Measurements from ENCODE around the gene KCNC2. TPM values are rescaled to one million over a fixed set of nuclear protein-coding genes. Genes with fewer than 3 reads are reported as not detected.

KCNC2 gene
- total and polyA plus RNA-seq, 2 donors (not counting 3 experiments of a cell fraction or from before 2014, with no cell fraction given) = not detected

DNA sequence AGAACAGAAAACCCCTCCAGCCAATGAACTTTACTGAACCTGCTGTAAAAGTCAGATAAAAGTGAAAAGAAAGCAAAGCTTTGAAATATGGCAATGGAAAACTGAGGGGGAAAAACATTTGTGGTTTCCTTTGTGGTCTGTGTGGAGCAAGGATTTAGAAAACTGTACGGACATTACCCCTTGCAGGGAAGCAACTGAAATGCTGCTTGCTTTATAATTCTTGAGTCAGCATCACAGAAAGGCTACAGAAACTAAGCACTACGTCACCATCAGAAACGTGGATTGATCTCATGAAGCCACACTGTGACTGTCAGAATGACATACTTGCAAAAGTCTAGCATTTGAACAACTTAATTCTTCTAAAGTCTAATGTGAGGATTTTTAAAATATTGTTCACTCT, 2.4 kb upstream of the KCNC2 start:
- no peak for FAIRE-seq
- TF ChIP-seq, protein P1, sequence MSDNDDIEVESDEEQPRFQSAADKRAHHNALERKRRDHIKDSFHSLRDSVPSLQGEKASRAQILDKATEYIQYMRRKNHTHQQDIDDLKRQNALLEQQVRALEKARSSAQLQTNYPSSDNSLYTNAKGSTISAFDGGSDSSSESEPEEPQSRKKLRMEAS (IDR thresholded peaks at IDR 0.05; ENCODE audit: insufficient read depth, insufficient read length) = no peak
- TF ChIP-seq JUN (IDR thresholded peaks at IDR 0.05; ENCODE audit: borderline replicate concordance, insufficient read depth, insufficient read length, low read depth) (no peak), POLR2AphosphoS5 (IDR thresholded peaks at IDR 0.05; ENCODE audit: insufficient read depth, low read depth, low read length) (no peak), POLR2A (IDR thresholded peaks at IDR 0.05; ENCODE audit: low read depth, low read length) (no peak), MYC (IDR thresholded peaks at IDR 0.05; ENCODE audit: low read depth, low read length) (no peak), GATA2 (IDR thresholded peaks at IDR 0.05; ENCODE audit: insufficient read depth, insufficient read length, low read depth, low read length) (no peak), EZH2 (IDR thresholded peaks at IDR 0.05; ENCODE audit: borderline replicate concordance, low read depth, low read length, severe bottlenecking) (no peak), FOS (IDR thresholded peaks at IDR 0.05; ENCODE audit: borderline replicate concordance, insufficient read depth, low read length) (no peak)
- TF ChIP-seq, protein P2, sequence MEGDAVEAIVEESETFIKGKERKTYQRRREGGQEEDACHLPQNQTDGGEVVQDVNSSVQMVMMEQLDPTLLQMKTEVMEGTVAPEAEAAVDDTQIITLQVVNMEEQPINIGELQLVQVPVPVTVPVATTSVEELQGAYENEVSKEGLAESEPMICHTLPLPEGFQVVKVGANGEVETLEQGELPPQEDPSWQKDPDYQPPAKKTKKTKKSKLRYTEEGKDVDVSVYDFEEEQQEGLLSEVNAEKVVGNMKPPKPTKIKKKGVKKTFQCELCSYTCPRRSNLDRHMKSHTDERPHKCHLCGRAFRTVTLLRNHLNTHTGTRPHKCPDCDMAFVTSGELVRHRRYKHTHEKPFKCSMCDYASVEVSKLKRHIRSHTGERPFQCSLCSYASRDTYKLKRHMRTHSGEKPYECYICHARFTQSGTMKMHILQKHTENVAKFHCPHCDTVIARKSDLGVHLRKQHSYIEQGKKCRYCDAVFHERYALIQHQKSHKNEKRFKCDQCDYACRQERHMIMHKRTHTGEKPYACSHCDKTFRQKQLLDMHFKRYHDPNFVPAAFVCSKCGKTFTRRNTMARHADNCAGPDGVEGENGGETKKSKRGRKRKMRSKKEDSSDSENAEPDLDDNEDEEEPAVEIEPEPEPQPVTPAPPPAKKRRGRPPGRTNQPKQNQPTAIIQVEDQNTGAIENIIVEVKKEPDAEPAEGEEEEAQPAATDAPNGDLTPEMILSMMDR (IDR thresholded peaks at IDR 0.05; ENCODE audit: extremely low read depth in 1 of 2, insufficient read depth in 1 of 2, low read depth in 1 of 2, low read length in 2 of 2) = no peak
- H3K9me3 ChIP-seq (replicated peaks; ENCODE audit: control insufficient read depth, insufficient read depth, low read length) = no peaks in the 10 kb centered on the region
- H3K9me1 ChIP-seq (replicated peaks; ENCODE audit: control insufficient read depth, extremely low read depth, insufficient read depth, low read length) = no peaks in the 10 kb centered on the region
- H3K4me1 ChIP-seq (ENCODE audit: control insufficient read depth, extremely low read depth, insufficient read depth, low read length) = no peaks in the 10 kb centered on the region
- no peaks in the 10 kb centered on the region for H3K79me2 ChIP-seq (ENCODE audit: control insufficient read depth, insufficient read depth, low read length)
- dilution Hi-C loops (cut with MboI; ENCODE audit: extremely low pct_ligation_motif_present, low sequenced_read_pairs) (no loop called here), intact Hi-C loops (cut with micrococcal nuclease) (no loop called here)
- H3K27ac ChIP-seq (ENCODE audit: insufficient read depth, low read depth, low read length) = no peak overlapping the region
- H3K4me3 ChIP-seq (replicated peaks in 1 of 3; ENCODE audit: insufficient read depth in 1 of 3, low read depth in 1 of 3, low read length in 3 of 3) = no peak overlapping the region
- BruUV-seq (replicated peaks) = no TSS peak
- POLR2A ChIA-PET = no interaction called here
- CTCF ChIA-PET = no interaction called here
- no peak overlapping the region for H3K9ac ChIP-seq (replicated peaks; ENCODE audit: extremely low read depth, insufficient read depth, low read length)
- H3K27me3 ChIP-seq (ENCODE audit: control insufficient read depth in 2 of 2, insufficient read depth in 2 of 2, low read length in 2 of 2) = peaks cover 17 to 23% of the 10 kb centered on the region in 2 experiments
- no peak overlapping the region for H3K4me2 ChIP-seq (ENCODE audit: insufficient read depth, low read length)
- no peaks in the 10 kb centered on the region for H4K20me1 ChIP-seq (replicated peaks; ENCODE audit: control insufficient read depth, extremely low read depth, insufficient read depth, low read length)
- H2AFZ ChIP-seq (ENCODE audit: low read depth, low read length) = no peak overlapping the region
- DNase-seq (ENCODE audit: low read depth, low spot score) = no peak
- no peaks in the 10 kb centered on the region for H3K36me3 ChIP-seq (ENCODE audit: control insufficient read depth in 2 of 2, extremely low read depth in 1 of 2, insufficient read depth in 2 of 2, low read length in 2 of 2)

Data from endothelial cell of umbilical vein (primary cell).